PC-3 (cell line): ENCODE results near the gene GLI1. TPM values are rescaled to one million over a fixed set of nuclear protein-coding genes. Genes with fewer than 3 reads are reported as not detected.

Experiments
- ATAC-seq: fragments of 200-7000 bp; cut with Tn5 transposase; 2 replicates; pipeline ENCODE4 v1.9.1; 2020; ENCODE audit warnings: mild to moderate bottlenecking, moderate library complexity
- BruUV-seq: library from RNA; stranded (reverse); fragments of 400-500 nt; replicated peaks from 2 replicates; lab custom pipeline; 2021; lab: Mats Ljungman, UMichigan
- CTCF ChIA-PET: fragments of 300-600 bp; sonication (Branson Sonifier 250); formaldehyde crosslinking; loops from one replicate; lab custom pipeline; 2022; ENCODE audit warnings: antibody characterized with exemption; lab: Charles Lee
- POLR2A ChIA-PET: fragments of 300-600 bp; sonication (Branson Sonifier 250); formaldehyde crosslinking; loops from one replicate; lab custom pipeline; 2022; ENCODE audit warnings: antibody characterized with exemption; ENCODE audit not compliant: unreplicated experiment; lab: Charles Lee
- DNase-seq: peaks from one replicate; pipeline ENCODE4 v3.0.0-alpha.2; 2015
- H2AFZ ChIP-seq: fragments of 300-600 bp; sonication (generic); 2 replicates; pipeline ENCODE4 v1.6.0; 2016; ENCODE audit warnings: antibody characterized with exemption, low read length
- H3F3A ChIP-seq: fragments of 300-600 bp; sonication (generic); one replicate; pipeline ENCODE4 v1.6.0; 2017; ENCODE audit warnings: antibody characterized with exemption, low read length, control low read depth, mild to moderate bottlenecking; ENCODE audit not compliant: unreplicated experiment
- H3K27ac ChIP-seq: fragments of 300-600 bp; sonication (generic); 2 replicates; pipeline ENCODE4 v1.5.1; 2016; ENCODE audit warnings: mild to moderate bottlenecking, low read length
- H3K27me3 ChIP-seq: fragments of 300-600 bp; sonication (generic); 2 replicates; pipeline ENCODE4 v1.6.1; 2016; ENCODE audit warnings: low read length, mixed read lengths
- H3K36me3 ChIP-seq: fragments of 300-600 bp; sonication (generic); 2 replicates; pipeline ENCODE4 v1.6.1; 2016; ENCODE audit warnings: low read depth, mixed run types, low read length, mixed read lengths
- H3K4me1 ChIP-seq: fragments of 300-600 bp; sonication (generic); 2 replicates; pipeline ENCODE4 v1.5.1; 2016; ENCODE audit warnings: low read length; ENCODE audit not compliant: insufficient read depth
- H3K4me2 ChIP-seq: fragments of 300-600 bp; sonication (generic); 2 replicates; pipeline ENCODE4 v1.6.0; 2016; ENCODE audit warnings: low read length
- H3K4me3 ChIP-seq: fragments of 300-600 bp; sonication (generic); 2 replicates; pipeline ENCODE4 v1.5.1; 2016; ENCODE audit warnings: mild to moderate bottlenecking, low read length, mixed read lengths
- H3K79me2 ChIP-seq: fragments of 300-600 bp; sonication (generic); 2 replicates; pipeline ENCODE4 v1.6.1; 2017; ENCODE audit warnings: low read length, mixed read lengths
- H3K9ac ChIP-seq: fragments of 300-600 bp; sonication (generic); 2 replicates; pipeline ENCODE4 v1.6.0; 2016; ENCODE audit warnings: mild to moderate bottlenecking, low read length
- H3K9me2 ChIP-seq: fragments of 300-600 bp; sonication (generic); replicated peaks from 2 replicates; pipeline ENCODE4 v1.6.1; 2016; ENCODE audit warnings: mixed run types, low read length, mixed read lengths
- H3K9me3 ChIP-seq: fragments of 300-600 bp; sonication (generic); 2 replicates; pipeline ENCODE4 v1.6.1; 2016; ENCODE audit warnings: low read length, mixed read lengths
- H4K20me1 ChIP-seq: fragments of 300-600 bp; sonication (generic); 2 replicates; pipeline ENCODE4 v1.6.1; 2016; ENCODE audit warnings: low read length, mixed read lengths
- EZH2 ChIP-seq: fragments of 300-600 bp; sonication (generic); IDR thresholded peaks from one replicate; pipeline ENCODE4 v1.6.1; 2017; ENCODE audit warnings: antibody characterized with exemption, mild to moderate bottlenecking, low read length; ENCODE audit not compliant: unreplicated experiment
- EZH2phosphoT487 ChIP-seq: fragments of 300-600 bp; sonication (generic); IDR thresholded peaks from 2 replicates; pipeline ENCODE4 v1.6.1; 2018; ENCODE audit warnings: mild to moderate bottlenecking, antibody characterized with exemption, low read length, borderline replicate concordance
- intact Hi-C: fragments of 100-400 bp; cut with micrococcal nuclease; formaldehyde crosslinking; loops from 2 replicates; pipeline ENCODE4 v1.9.0; 2023
- total RNA-seq: library from RNA; depleted of rRNA; stranded (reverse); fragments of >200 nt; gene quantifications from 2 replicates; pipeline ENCODE4 v1.2.3, GENCODE V29; 2014
- TF ChIP-seq, protein P1 (sequence below): fragments of 300-600 bp; sonication (generic); conservative IDR thresholded peaks from 2 replicates; pipeline ENCODE4 v1.5.1; 2017; ENCODE audit warnings: antibody characterized with exemption, low read depth, mild to moderate bottlenecking, low read length

Gene GLI1
- total RNA-seq, 1 experiment from 2014 or later: 3.0 TPM

DNA sequence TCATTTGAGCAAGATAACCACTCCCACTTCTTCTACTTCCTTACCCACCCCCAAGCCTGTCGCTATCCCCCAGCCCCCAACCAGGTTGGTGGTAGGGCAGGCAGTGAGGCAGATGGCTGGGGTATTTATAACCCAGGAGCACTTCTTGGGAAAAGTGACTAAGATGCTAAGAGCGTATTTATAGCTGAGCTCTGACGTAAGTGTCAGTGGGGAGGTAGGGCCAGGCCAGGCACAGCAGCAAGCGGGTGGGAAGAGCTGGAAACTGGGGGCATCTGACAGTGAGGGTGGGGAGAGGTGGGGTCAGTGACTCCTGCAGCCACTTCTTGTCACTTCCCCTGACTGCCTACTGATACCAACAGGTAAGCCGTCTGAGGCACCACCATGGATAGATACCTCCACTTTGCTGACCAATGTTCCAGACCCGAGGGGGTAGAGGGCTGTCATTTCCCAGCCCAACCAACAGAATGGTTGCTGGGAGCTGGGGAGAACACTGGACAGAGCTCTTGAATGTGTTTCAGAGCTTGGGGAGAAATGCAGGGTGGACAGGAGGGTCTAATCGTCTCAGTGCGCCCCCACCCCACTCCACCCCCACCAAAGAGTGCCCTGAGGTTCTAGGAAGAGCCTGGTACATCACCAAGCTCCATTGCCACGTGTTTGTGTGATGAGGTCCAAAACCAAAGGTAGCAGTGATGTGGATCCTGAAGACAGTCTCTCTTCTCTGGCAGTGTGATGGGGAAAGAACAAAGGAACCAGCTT is 7.2 kb upstream of the GLI1 start:
- Histone ChIP-seq H3K4me2 (peak overlapping the region; percentile 55), H3K27me3 (no peaks in the 10 kb centered on the region), H3K9me2 (no peaks in the 10 kb centered on the region), H3F3A (no peaks in the 10 kb centered on the region), H3K9me3 (no peaks in the 10 kb centered on the region), H3K27ac (peak overlapping the region; percentile 64), H3K79me2 (no peaks in the 10 kb centered on the region), H3K4me1 (peaks cover 18% of the 10 kb centered on the region), H3K9ac (peak overlapping the region; percentile 53), H4K20me1 (no peaks in the 10 kb centered on the region), H3K36me3 (no peaks in the 10 kb centered on the region), H2AFZ (peak overlapping the region; percentile 37), H3K4me3 (no peak overlapping the region)
- ChIA-PET CTCF (interaction anchor here (0.6 to 2.7 kb wide), 9 partner anchors 34 to 239 kb away, joined by 3 to 75 read pairs (median 4); no protein-coding TSS in a partner anchor), POLR2A (interaction anchor here (0.6 kb wide), 1 partner anchor 23 kb away, joined by 3 read pairs; no protein-coding TSS in a partner anchor)
- BruUV-seq: no TSS peak
- peak; percentile 59 for ATAC-seq
- TF ChIP-seq EZH2 (no peak), EZH2phosphoT487 (no peak)
- TF ChIP-seq, protein P1, sequence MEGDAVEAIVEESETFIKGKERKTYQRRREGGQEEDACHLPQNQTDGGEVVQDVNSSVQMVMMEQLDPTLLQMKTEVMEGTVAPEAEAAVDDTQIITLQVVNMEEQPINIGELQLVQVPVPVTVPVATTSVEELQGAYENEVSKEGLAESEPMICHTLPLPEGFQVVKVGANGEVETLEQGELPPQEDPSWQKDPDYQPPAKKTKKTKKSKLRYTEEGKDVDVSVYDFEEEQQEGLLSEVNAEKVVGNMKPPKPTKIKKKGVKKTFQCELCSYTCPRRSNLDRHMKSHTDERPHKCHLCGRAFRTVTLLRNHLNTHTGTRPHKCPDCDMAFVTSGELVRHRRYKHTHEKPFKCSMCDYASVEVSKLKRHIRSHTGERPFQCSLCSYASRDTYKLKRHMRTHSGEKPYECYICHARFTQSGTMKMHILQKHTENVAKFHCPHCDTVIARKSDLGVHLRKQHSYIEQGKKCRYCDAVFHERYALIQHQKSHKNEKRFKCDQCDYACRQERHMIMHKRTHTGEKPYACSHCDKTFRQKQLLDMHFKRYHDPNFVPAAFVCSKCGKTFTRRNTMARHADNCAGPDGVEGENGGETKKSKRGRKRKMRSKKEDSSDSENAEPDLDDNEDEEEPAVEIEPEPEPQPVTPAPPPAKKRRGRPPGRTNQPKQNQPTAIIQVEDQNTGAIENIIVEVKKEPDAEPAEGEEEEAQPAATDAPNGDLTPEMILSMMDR: no peak
- DNase-seq: peak; percentile 64
- intact Hi-C loops: no loop called here

DNA sequence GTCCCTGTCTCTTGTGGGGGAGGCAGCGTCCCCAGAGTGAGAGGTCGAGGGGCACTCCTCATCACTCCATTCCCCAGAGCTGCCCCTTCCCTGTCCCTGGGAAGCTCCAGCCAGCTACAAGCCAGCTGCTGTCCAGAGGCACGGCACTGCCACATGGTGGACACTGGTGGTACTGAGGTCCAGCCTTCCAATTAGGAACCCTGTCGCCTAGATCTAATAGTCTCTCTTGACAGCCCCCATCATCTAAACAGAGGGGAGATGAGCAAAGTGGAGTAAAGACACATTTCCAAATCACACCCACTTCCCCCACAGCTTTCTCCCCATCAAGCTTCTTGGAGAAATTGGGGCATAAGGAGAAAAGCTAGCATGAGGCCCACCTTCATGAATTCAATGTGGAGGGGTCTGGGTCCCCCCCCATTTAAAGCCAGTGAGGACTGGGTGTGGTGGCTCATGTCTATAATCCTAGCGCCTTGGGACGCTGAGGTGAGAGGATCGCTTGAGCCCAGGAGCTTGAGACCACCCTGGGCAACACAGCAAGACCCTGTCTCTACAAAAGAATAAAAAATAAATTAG is 6.6 kb upstream of the GLI1 start:
- BruUV-seq: no TSS peak
- peak overlapping the region; percentile 64 for H3K27ac ChIP-seq
- no peaks in the 10 kb centered on the region for H3F3A ChIP-seq
- H3K4me2 ChIP-seq: peak overlapping the region; percentile 55; the same call in 1 of the 2 replicates
- TF ChIP-seq, protein P1: peak; percentile 94
- TF ChIP-seq EZH2: no peak
- H2AFZ ChIP-seq: peak overlapping the region; percentile 37
- no peaks in the 10 kb centered on the region for H3K9me2 ChIP-seq
- intact Hi-C loops: loop anchor here (1.0 kb wide), 2 partner anchors 146 to 190 kb away; no protein-coding TSS in a partner anchor
- H3K9me3 ChIP-seq: no peaks in the 10 kb centered on the region
- no peaks in the 10 kb centered on the region for H3K79me2 ChIP-seq
- no peaks in the 10 kb centered on the region for H3K27me3 ChIP-seq
- H4K20me1 ChIP-seq: no peaks in the 10 kb centered on the region
- no peaks in the 10 kb centered on the region for H3K36me3 ChIP-seq
- ChIA-PET POLR2A (no interaction called here), CTCF (interaction anchor here (0.5 to 2.7 kb wide), 10 partner anchors 23 to 239 kb away, joined by 4 to 75 read pairs (median 4); no protein-coding TSS in a partner anchor)
- peaks cover 18% of the 10 kb centered on the region for H3K4me1 ChIP-seq
- DNase-seq (peak; percentile 86), ATAC-seq (peak; percentile 73)
- H3K9ac ChIP-seq: peak overlapping the region; percentile 53
- no peak overlapping the region for H3K4me3 ChIP-seq
